ENCODE results near the gene EIF1. TPM values are rescaled to one million over a fixed set of nuclear protein-coding genes. Genes with fewer than 3 reads are reported as not detected.

Gene EIF1
- total RNA-seq, 2 experiments from 2014 or later = 145 to 659 TPM

- POLR2A ChIA-PET = no interaction called here
- intact Hi-C loops (cut with micrococcal nuclease; ENCODE audit: unreplicated experiment) = no loop called here
- no peak for DNase-seq (ENCODE audit: low spot score)
- CTCF ChIA-PET (ENCODE audit: unreplicated experiment) = no interaction called here
- H3K4me1 ChIP-seq (ENCODE audit: insufficient read depth, low read length, poor library complexity, severe bottlenecking) = no peaks in the 10 kb centered on the region
- H3K9me3 ChIP-seq (ENCODE audit: low read length) = no peaks in the 10 kb centered on the region
- H4K20me1 ChIP-seq (ENCODE audit: insufficient read depth, low read length) = no peaks in the 10 kb centered on the region
- BruUV-seq (replicated peaks) = no TSS peak
- no peak overlapping the region for H3K27ac ChIP-seq (ENCODE audit: low read depth, low read length, poor library complexity, severe bottlenecking)
- TF ChIP-seq, protein P1, sequence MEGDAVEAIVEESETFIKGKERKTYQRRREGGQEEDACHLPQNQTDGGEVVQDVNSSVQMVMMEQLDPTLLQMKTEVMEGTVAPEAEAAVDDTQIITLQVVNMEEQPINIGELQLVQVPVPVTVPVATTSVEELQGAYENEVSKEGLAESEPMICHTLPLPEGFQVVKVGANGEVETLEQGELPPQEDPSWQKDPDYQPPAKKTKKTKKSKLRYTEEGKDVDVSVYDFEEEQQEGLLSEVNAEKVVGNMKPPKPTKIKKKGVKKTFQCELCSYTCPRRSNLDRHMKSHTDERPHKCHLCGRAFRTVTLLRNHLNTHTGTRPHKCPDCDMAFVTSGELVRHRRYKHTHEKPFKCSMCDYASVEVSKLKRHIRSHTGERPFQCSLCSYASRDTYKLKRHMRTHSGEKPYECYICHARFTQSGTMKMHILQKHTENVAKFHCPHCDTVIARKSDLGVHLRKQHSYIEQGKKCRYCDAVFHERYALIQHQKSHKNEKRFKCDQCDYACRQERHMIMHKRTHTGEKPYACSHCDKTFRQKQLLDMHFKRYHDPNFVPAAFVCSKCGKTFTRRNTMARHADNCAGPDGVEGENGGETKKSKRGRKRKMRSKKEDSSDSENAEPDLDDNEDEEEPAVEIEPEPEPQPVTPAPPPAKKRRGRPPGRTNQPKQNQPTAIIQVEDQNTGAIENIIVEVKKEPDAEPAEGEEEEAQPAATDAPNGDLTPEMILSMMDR (conservative IDR thresholded peaks at IDR 0.05; ENCODE audit: low read length) = no peak
- no peak for TF ChIP-seq EZH2phosphoT487 (IDR thresholded peaks at IDR 0.05; ENCODE audit: borderline replicate concordance, low read depth, low read length)
- H2AFZ ChIP-seq (ENCODE audit: low read length) = no peak overlapping the region
- H3K9me2 ChIP-seq (ENCODE audit: insufficient read depth, low read length) = no peaks in the 10 kb centered on the region
- no peak overlapping the region for H3K4me2 ChIP-seq (ENCODE audit: low read length)
- no peaks in the 10 kb centered on the region for H3K36me3 ChIP-seq (ENCODE audit: insufficient read depth, low read length)
- H3K79me2 ChIP-seq (ENCODE audit: insufficient read depth, low read depth, low read length) = no peaks in the 10 kb centered on the region
- H3K4me3 ChIP-seq (ENCODE audit: low read depth, low read length, poor library complexity, severe bottlenecking) = no peak overlapping the region
Measured at GRCh38 chr17:41654678-41655607, 33.7 kb upstream of the EIF1 start.

GRCh38 chr17:41655611-41656111 is 33.0 kb upstream of the EIF1 start:
- Histone ChIP-seq H4K20me1 (ENCODE audit: insufficient read depth, low read length) (no peaks in the 10 kb centered on the region), H3K27ac (ENCODE audit: low read depth, low read length, poor library complexity, severe bottlenecking) (no peak overlapping the region), H3K4me1 (ENCODE audit: insufficient read depth, low read length, poor library complexity, severe bottlenecking) (no peaks in the 10 kb centered on the region), H3K36me3 (ENCODE audit: insufficient read depth, low read length) (no peaks in the 10 kb centered on the region), H3K4me2 (ENCODE audit: low read length) (no peak overlapping the region), H2AFZ (ENCODE audit: low read length) (no peak overlapping the region), H3K79me2 (ENCODE audit: insufficient read depth, low read depth, low read length) (no peaks in the 10 kb centered on the region), H3K9me3 (ENCODE audit: low read length) (no peaks in the 10 kb centered on the region), H3K9me2 (ENCODE audit: insufficient read depth, low read length) (no peaks in the 10 kb centered on the region), H3K4me3 (ENCODE audit: low read depth, low read length, poor library complexity, severe bottlenecking) (no peak overlapping the region)
- POLR2A ChIA-PET = no interaction called here
- CTCF ChIA-PET (ENCODE audit: unreplicated experiment) = no interaction called here
- no TSS peak for BruUV-seq (replicated peaks)
- intact Hi-C loops (cut with micrococcal nuclease; ENCODE audit: unreplicated experiment) = no loop called here
- no peak for TF ChIP-seq EZH2phosphoT487 (IDR thresholded peaks at IDR 0.05; ENCODE audit: borderline replicate concordance, low read depth, low read length)
- DNase-seq (ENCODE audit: low spot score) = no peak

GRCh38 chr17:41656249-41657023 is 32.2 kb upstream of the EIF1 start:
- Histone ChIP-seq H4K20me1 (ENCODE audit: insufficient read depth, low read length) (no peaks in the 10 kb centered on the region), H3K4me3 (ENCODE audit: low read depth, low read length, poor library complexity, severe bottlenecking) (no peak overlapping the region), H3K27ac (ENCODE audit: low read depth, low read length, poor library complexity, severe bottlenecking) (no peak overlapping the region), H3K79me2 (ENCODE audit: insufficient read depth, low read depth, low read length) (no peaks in the 10 kb centered on the region), H3K36me3 (ENCODE audit: insufficient read depth, low read length) (no peaks in the 10 kb centered on the region), H3K4me1 (ENCODE audit: insufficient read depth, low read length, poor library complexity, severe bottlenecking) (no peaks in the 10 kb centered on the region), H3K4me2 (ENCODE audit: low read length) (no peak overlapping the region), H3K9me2 (ENCODE audit: insufficient read depth, low read length) (no peaks in the 10 kb centered on the region), H2AFZ (ENCODE audit: low read length) (no peak overlapping the region), H3K9me3 (ENCODE audit: low read length) (no peaks in the 10 kb centered on the region)
- POLR2A ChIA-PET = no interaction called here
- CTCF ChIA-PET (ENCODE audit: unreplicated experiment) = no interaction called here
- TF ChIP-seq, protein P1 (conservative IDR thresholded peaks at IDR 0.05; ENCODE audit: low read length) = no peak
- TF ChIP-seq EZH2phosphoT487 (IDR thresholded peaks at IDR 0.05; ENCODE audit: borderline replicate concordance, low read depth, low read length) = no peak
- no peak for DNase-seq (ENCODE audit: low spot score)
- intact Hi-C loops (cut with micrococcal nuclease; ENCODE audit: unreplicated experiment) = no loop called here
- BruUV-seq (replicated peaks) = no TSS peak

Data from OCI-LY7 (cell line).